Liver (tissue), 9 donors: Measurements from ENCODE around the gene NUDT2. TPM values are rescaled to one million over a fixed set of nuclear protein-coding genes. Genes with fewer than 3 reads are reported as not detected.

Experiments used
- DNase-seq: peaks from one replicate; pipeline ENCODE4 v3.0.0-alpha.2; 2017; ENCODE audit warnings: low spot score
- H3K27ac ChIP-seq, 2 donors: one replicate each; pipeline ENCODE4 v1.7.0; 2013; ENCODE audit warnings: inconsistent platforms in 2 of 2, low read length in 2 of 2, control low read depth in 1 of 2, low read depth in 1 of 2, mild to moderate bottlenecking in 1 of 2
- H3K27me3 ChIP-seq, 4 donors: one replicate each; pipeline versions ENCODE4 v1.6.1 to v1.7.0; 2013; ENCODE audit warnings: low read length in 3 of 4, inconsistent platforms in 1 of 4, mild to moderate bottlenecking in 1 of 4, moderate library complexity in 1 of 4; ENCODE audit not compliant: control insufficient read depth in 4 of 4, insufficient read depth in 4 of 4
- H3K36me3 ChIP-seq, 4 donors: one replicate each; pipeline versions ENCODE4 v1.6.1 to v1.7.0; 2013; ENCODE audit warnings: low read length in 3 of 4, mild to moderate bottlenecking in 3 of 4, low read depth in 1 of 4, moderate library complexity in 1 of 4; ENCODE audit not compliant: control insufficient read depth in 4 of 4, insufficient read depth in 3 of 4
- H3K4me1 ChIP-seq, 4 donors: one replicate each; pipeline versions ENCODE4 v1.6.1 to v1.7.0; 2013; ENCODE audit warnings: low read length in 3 of 4, mild to moderate bottlenecking in 3 of 4, moderate library complexity in 1 of 4; ENCODE audit not compliant: control insufficient read depth in 4 of 4, insufficient read depth in 4 of 4
- H3K4me3 ChIP-seq, 3 donors: one replicate each; pipeline versions ENCODE4 v1.6.1 to v1.7.0; 2013; ENCODE audit warnings: low read length in 3 of 3, control low read depth in 1 of 3, low read depth in 1 of 3, mild to moderate bottlenecking in 1 of 3
- H3K9ac ChIP-seq, 2 donors: one replicate each; pipeline ENCODE4 v1.7.0; 2013; ENCODE audit warnings: low read length in 2 of 2, mild to moderate bottlenecking in 2 of 2, moderate library complexity in 2 of 2, control low read depth in 1 of 2, low read depth in 1 of 2
- H3K9me3 ChIP-seq, 4 donors: one replicate each; pipeline versions ENCODE4 v1.6.1 to v1.7.0; 2013; ENCODE audit warnings: low read length in 3 of 4; ENCODE audit not compliant: control insufficient read depth in 4 of 4
- FOXA2 ChIP-seq: IDR thresholded peaks from 2 replicates; pipeline ENCODE4 v1.6.1; 2016; ENCODE audit warnings: antibody characterized with exemption
- GABPA ChIP-seq, 2 donors: IDR thresholded peaks in 1 of 2; conservative IDR thresholded peaks in 1 of 2; 2 replicates each; pipeline ENCODE4 v1.6.1; 2016; ENCODE audit warnings: antibody characterized with exemption in 2 of 2, mild to moderate bottlenecking in 1 of 2, moderate library complexity in 1 of 2
- HNF4A ChIP-seq, 2 donors: conservative IDR thresholded peaks; 2 replicates each; pipeline ENCODE4 v1.6.1; 2016; ENCODE audit warnings: antibody characterized with exemption in 2 of 2, mild to moderate bottlenecking in 2 of 2
- HNF4G ChIP-seq: IDR thresholded peaks from 2 replicates; pipeline ENCODE4 v1.6.1; 2016; ENCODE audit warnings: antibody characterized with exemption
- JUND ChIP-seq, 2 donors: IDR thresholded peaks; 2 replicates each; pipeline ENCODE4 v1.6.1; 2016; ENCODE audit warnings: antibody characterized with exemption in 2 of 2
- NR2F2 ChIP-seq: IDR thresholded peaks from 2 replicates; pipeline ENCODE4 v1.6.1; 2016; ENCODE audit warnings: antibody characterized with exemption
- RAD21 ChIP-seq, 2 donors: IDR thresholded peaks; 2 replicates each; pipeline ENCODE4 v1.6.1; 2016; ENCODE audit warnings: antibody characterized with exemption in 2 of 2, mild to moderate bottlenecking in 2 of 2
- SP1 ChIP-seq: IDR thresholded peaks from 2 replicates; pipeline ENCODE4 v1.6.1; 2018; ENCODE audit warnings: antibody characterized with exemption, mild to moderate bottlenecking
- TAF1 ChIP-seq: conservative IDR thresholded peaks from 2 replicates; pipeline ENCODE4 v1.6.1; 2016; ENCODE audit warnings: antibody characterized with exemption, mild to moderate bottlenecking
- WGBS: extraction: QIAGEN DNeasy Blood & Tissue Kit; methylation state at CpG from one replicate; pipeline ENCODE4 v1.1.7; 2013; 5-methylcytosine and 5-hydroxymethylcytosine counted together
- polyA plus RNA-seq, 2 donors: library from polyadenylated mRNA; stranded (reverse) in 1 of 2; unstranded in 1 of 2; fragments of 200-250 nt in 1 of 2; fragments of >200 nt in 1 of 2; fragmentation: Nextera tagmentation in 1 of 2; extraction: Ambion mirVana in 1 of 2; gene quantifications; one replicate each; pipeline versions ENCODE4 v1.2.1 to v1.2.3, GENCODE V29; 2013 to 2015
- total RNA-seq, 2 donors: library from RNA; depleted of rRNA; stranded (reverse); fragments of >200 nt; gene quantifications; one replicate each; pipeline ENCODE4 v1.2.3, GENCODE V29; 2014
- TF ChIP-seq, protein P1 (sequence below): fragments of 150-350 bp; IDR thresholded peaks from 2 replicates; pipeline ENCODE4 v1.5.1; 2017; ENCODE audit warnings: improper control_type of control experiment, low read depth, low read length; ENCODE audit not compliant: missing input control
- TF ChIP-seq, protein P2 (sequence below): IDR thresholded peaks from 2 replicates; pipeline ENCODE4 v1.6.1; 2016; ENCODE audit warnings: antibody characterized with exemption
- TF ChIP-seq, protein P3 (sequence below): IDR thresholded peaks from 2 replicates; pipeline ENCODE4 v1.6.1; 2016; ENCODE audit warnings: antibody characterized with exemption
- TF ChIP-seq, protein P4 (sequence below): IDR thresholded peaks from 2 replicates; pipeline ENCODE4 v1.6.1; 2016; ENCODE audit warnings: antibody characterized with exemption
- donor health status: healthy.
- donor health status: healthy.
- donor health status: healthy.
- donor health status: healthy.
- donor health status: healthy.

The NUDT2 gene
- total and polyA plus RNA-seq, 4 donors, result 9.2 to 23.5 (median 15.7) TPM

DNA sequence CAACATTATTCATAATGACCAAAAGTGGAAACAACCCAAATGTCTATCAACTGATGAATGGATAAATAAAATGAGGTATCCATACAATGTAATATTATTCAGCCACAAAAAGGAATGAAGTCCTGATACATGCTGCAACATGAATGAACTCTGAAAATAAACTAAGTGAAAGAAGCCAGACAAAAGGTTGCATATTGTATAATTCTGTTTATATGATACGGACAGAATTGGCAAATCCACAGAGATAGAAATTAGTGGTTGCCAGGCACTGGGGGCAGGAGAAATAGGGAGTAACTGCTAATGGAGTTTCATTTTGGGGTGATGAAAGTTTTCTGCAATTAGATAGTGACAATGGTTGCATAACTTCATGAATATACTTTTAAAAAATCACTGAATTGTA, 47.3 kb upstream of the NUDT2 start:
- H3K4me3 ChIP-seq, result no peak overlapping the region
- WGBS, result 92% methylated on average over 1 of the region's 1 CpG
- no peaks in the 10 kb centered on the region for H3K36me3 ChIP-seq
- no peak for TF ChIP-seq HNF4G
- no peak for TF ChIP-seq GABPA (IDR thresholded peaks at IDR 0.05 in 1 of 2, conservative IDR thresholded peaks at IDR 0.05 in 1 of 2)
- TF ChIP-seq HNF4A (conservative IDR thresholded peaks at IDR 0.05), result no peak
- H3K9ac ChIP-seq, result no peak overlapping the region
- H3K27me3 ChIP-seq, result no peaks in the 10 kb centered on the region
- H3K9me3 ChIP-seq, result no peaks in the 10 kb centered on the region
- DNase-seq, result no peak
- no peaks in the 10 kb centered on the region for H3K4me1 ChIP-seq
- H3K27ac ChIP-seq, result no peak overlapping the region

DNA sequence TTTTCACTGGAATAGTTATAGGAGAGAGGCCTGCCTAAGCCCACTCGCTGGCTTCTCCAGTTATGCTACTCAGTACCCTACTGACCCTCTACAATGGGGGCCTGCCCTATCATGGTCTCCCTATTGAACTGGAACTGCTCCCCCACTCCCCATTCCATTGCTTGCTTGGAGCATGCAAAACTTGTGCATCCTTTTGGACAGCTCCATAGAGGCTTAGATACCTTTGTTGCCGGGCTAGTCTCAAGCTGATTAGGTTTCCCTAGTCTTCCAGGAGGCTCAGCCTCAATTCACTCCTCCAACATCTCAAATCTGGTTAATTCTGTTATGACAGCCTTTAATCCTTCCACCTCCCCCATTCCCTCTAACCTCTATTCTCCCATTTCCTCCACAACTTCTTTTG, 40.2 kb upstream of the NUDT2 start:
- Histone ChIP-seq H3K4me1 (no peaks in the 10 kb centered on the region), H3K27ac (no peak overlapping the region), H3K9ac (no peak overlapping the region), H3K36me3 (no peaks in the 10 kb centered on the region), H3K4me3 (no peak overlapping the region), H3K9me3 (no peaks in the 10 kb centered on the region), H3K27me3 (no peaks in the 10 kb centered on the region)
- 89% methylated on average over 2 of the region's 2 CpGs for WGBS
- TF ChIP-seq, protein P1, sequence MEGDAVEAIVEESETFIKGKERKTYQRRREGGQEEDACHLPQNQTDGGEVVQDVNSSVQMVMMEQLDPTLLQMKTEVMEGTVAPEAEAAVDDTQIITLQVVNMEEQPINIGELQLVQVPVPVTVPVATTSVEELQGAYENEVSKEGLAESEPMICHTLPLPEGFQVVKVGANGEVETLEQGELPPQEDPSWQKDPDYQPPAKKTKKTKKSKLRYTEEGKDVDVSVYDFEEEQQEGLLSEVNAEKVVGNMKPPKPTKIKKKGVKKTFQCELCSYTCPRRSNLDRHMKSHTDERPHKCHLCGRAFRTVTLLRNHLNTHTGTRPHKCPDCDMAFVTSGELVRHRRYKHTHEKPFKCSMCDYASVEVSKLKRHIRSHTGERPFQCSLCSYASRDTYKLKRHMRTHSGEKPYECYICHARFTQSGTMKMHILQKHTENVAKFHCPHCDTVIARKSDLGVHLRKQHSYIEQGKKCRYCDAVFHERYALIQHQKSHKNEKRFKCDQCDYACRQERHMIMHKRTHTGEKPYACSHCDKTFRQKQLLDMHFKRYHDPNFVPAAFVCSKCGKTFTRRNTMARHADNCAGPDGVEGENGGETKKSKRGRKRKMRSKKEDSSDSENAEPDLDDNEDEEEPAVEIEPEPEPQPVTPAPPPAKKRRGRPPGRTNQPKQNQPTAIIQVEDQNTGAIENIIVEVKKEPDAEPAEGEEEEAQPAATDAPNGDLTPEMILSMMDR, result no peak
- no peak for DNase-seq

DNA sequence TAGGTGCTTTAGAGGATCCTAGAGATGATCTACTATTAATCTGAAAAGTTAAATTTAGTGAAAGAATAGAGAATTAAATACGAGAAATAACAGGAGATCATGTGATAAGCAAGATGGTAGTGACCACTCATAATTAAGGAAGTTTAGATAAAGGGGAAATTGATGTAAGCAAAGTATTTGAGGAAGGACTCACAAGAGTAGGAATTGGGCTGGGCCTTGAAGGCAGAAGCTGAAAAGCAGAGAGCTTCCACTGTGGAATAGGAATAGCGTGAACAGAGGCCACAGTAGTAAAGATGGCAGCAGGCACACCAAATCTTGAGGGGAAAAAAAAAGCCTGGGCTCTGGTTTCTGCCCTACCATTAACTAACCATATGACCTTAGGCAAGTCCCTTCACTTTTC, 38.3 kb upstream of the NUDT2 start:
- no peak overlapping the region for H3K27ac ChIP-seq
- H3K27me3 ChIP-seq, result no peaks in the 10 kb centered on the region
- TF ChIP-seq HNF4A (conservative IDR thresholded peaks at IDR 0.05), result no peak
- TF ChIP-seq TAF1, result no peak
- no peak for TF ChIP-seq JUND (IDR thresholded peaks at IDR 0.05)
- TF ChIP-seq RAD21 (IDR thresholded peaks at IDR 0.05), result no peak
- TF ChIP-seq NR2F2, result no peak
- TF ChIP-seq, protein P2, sequence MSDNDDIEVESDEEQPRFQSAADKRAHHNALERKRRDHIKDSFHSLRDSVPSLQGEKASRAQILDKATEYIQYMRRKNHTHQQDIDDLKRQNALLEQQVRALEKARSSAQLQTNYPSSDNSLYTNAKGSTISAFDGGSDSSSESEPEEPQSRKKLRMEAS, result no peak
- TF ChIP-seq, protein P3, sequence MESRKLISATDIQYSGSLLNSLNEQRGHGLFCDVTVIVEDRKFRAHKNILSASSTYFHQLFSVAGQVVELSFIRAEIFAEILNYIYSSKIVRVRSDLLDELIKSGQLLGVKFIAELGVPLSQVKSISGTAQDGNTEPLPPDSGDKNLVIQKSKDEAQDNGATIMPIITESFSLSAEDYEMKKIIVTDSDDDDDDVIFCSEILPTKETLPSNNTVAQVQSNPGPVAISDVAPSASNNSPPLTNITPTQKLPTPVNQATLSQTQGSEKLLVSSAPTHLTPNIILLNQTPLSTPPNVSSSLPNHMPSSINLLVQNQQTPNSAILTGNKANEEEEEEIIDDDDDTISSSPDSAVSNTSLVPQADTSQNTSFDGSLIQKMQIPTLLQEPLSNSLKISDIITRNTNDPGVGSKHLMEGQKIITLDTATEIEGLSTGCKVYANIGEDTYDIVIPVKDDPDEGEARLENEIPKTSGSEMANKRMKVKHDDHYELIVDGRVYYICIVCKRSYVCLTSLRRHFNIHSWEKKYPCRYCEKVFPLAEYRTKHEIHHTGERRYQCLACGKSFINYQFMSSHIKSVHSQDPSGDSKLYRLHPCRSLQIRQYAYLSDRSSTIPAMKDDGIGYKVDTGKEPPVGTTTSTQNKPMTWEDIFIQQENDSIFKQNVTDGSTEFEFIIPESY, result no peak
- no peak for TF ChIP-seq GABPA (IDR thresholded peaks at IDR 0.05 in 1 of 2, conservative IDR thresholded peaks at IDR 0.05 in 1 of 2)
- H3K4me1 ChIP-seq, result no peaks in the 10 kb centered on the region
- no peaks in the 10 kb centered on the region for H3K36me3 ChIP-seq
- 86% methylated on average over 2 of the region's 2 CpGs for WGBS
- DNase-seq, result no peak
- no peak overlapping the region for H3K9ac ChIP-seq
- no peak overlapping the region for H3K4me3 ChIP-seq
- no peaks in the 10 kb centered on the region for H3K9me3 ChIP-seq

DNA sequence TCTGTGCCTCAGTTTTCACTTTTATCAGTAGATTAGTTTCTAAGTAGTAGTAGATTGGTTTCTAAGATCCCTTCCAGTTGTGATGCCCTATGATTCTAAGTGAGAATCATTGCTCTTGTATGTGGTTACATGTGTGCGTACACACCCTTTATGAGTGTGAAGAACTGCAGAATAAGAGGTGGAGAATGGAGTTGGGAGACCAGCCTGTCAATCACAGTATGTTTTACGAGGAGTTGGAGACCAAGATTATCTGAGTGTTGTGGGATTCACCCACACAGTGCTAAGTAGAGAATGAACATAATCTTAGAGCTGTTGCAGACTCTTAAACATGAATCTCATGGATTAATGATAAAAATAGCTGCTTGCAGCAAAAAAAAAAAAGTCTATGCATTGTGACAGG, 37.9 kb upstream of the NUDT2 start:
- 99% methylated on average over 2 of the region's 2 CpGs for WGBS
- H3K36me3 ChIP-seq, result no peaks in the 10 kb centered on the region
- no peaks in the 10 kb centered on the region for H3K9me3 ChIP-seq
- TF ChIP-seq, protein P4, sequence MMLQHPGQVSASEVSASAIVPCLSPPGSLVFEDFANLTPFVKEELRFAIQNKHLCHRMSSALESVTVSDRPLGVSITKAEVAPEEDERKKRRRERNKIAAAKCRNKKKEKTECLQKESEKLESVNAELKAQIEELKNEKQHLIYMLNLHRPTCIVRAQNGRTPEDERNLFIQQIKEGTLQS, result no peak
- no peak for TF ChIP-seq SP1
- TF ChIP-seq, protein P1, result no peak
- no peak for TF ChIP-seq GABPA (IDR thresholded peaks at IDR 0.05 in 1 of 2, conservative IDR thresholded peaks at IDR 0.05 in 1 of 2)
- no peak for TF ChIP-seq FOXA2
- TF ChIP-seq JUND (IDR thresholded peaks at IDR 0.05), result no peak
- no peak overlapping the region for H3K27ac ChIP-seq
- H3K9ac ChIP-seq, result no peak overlapping the region
- no peaks in the 10 kb centered on the region for H3K4me1 ChIP-seq
- DNase-seq, result no peak
- no peak overlapping the region for H3K4me3 ChIP-seq
- H3K27me3 ChIP-seq, result no peaks in the 10 kb centered on the region
